GM23338 (cell line): ENCODE results near the gene MAN1C1.

Experiments
- EZH2 ChIP-seq: fragments of 200-600 bp; sonication (generic); IDR thresholded peaks from one replicate; pipeline ENCODE4 v1.8.0; 2017; ENCODE audit warnings: antibody characterized with exemption, mild to moderate bottlenecking, low read depth; ENCODE audit not compliant: unreplicated experiment
- POLR2AphosphoS5 ChIP-seq: IDR thresholded peaks from 2 replicates; pipeline ENCODE4 v1.6.1; 2016; ENCODE audit warnings: antibody characterized with exemption, low read depth
- TF ChIP-seq, protein P1 (sequence below), 2 experiments: fragments of 200-600 bp in 1 of 2; sonication (generic) in 1 of 2; conservative IDR thresholded peaks; 2 replicates each; pipeline versions ENCODE4 v1.5.1 to v1.6.1; 2016 to 2017; ENCODE audit warnings: antibody characterized with exemption in 2 of 2, low read depth in 2 of 2, mild to moderate bottlenecking in 2 of 2, moderate library complexity in 1 of 2

DNA sequence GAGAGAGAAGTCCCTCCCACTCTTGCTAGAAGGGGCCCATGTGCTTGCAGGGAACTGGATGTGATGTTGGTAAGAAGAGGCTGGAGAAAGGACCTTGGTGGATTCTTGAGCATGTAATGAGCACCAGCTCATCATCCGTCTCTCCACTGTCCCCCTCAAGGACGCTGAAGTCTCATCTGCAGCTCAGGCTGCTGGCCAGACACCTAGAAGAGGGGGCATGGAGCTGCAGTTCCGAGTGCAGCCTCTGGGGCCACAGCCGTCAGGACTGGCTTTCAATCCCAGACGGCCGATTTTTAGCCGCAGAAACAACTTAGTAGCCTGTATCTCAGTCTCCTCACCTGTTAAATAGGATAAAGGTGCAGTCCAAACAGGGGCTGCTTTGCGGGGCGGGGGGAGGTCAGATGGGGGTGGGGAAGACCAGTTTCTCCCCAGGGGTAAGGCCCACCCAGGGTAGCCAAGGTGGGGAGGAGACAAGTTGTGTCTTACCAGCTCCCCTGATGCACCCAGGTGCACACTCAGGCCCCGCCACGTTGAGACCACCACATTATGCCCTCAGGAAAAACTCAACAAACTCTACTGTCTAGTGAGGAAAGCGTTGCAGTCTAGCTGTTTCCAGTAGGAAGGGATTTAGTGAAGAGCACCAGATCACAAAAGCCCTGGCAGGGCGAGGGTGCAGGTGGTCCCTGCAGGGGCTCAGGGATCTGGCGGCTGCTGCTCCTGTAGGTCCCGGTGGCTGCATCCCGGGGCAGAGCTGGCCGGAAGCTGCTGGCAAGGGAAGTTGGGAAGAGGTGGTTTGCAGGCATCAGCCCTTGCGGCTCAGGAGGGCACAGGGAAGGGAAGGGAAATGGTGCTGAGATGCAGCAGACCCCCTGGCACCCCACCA lies 43.6 kb upstream of the MAN1C1 start:
- TF ChIP-seq, protein P1, sequence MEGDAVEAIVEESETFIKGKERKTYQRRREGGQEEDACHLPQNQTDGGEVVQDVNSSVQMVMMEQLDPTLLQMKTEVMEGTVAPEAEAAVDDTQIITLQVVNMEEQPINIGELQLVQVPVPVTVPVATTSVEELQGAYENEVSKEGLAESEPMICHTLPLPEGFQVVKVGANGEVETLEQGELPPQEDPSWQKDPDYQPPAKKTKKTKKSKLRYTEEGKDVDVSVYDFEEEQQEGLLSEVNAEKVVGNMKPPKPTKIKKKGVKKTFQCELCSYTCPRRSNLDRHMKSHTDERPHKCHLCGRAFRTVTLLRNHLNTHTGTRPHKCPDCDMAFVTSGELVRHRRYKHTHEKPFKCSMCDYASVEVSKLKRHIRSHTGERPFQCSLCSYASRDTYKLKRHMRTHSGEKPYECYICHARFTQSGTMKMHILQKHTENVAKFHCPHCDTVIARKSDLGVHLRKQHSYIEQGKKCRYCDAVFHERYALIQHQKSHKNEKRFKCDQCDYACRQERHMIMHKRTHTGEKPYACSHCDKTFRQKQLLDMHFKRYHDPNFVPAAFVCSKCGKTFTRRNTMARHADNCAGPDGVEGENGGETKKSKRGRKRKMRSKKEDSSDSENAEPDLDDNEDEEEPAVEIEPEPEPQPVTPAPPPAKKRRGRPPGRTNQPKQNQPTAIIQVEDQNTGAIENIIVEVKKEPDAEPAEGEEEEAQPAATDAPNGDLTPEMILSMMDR (conservative IDR thresholded peaks at IDR 0.05; ENCODE audit: low read depth in 2 of 2): peak; percentile 62 to 67
- TF ChIP-seq POLR2AphosphoS5 (no peak), EZH2 (no peak)
